Liver (tissue), 9 donors: ENCODE measurements around the gene MTX1. TPM values are rescaled to one million over a fixed set of nuclear protein-coding genes. Genes with fewer than 3 reads are reported as not detected.

Experiments
- DNase-seq: peaks from one replicate; pipeline ENCODE4 v3.0.0-alpha.2; 2017; ENCODE audit warnings: low spot score
- H3K27ac ChIP-seq, 2 donors: one replicate each; pipeline ENCODE4 v1.7.0; 2013; ENCODE audit warnings: inconsistent platforms in 2 of 2, low read length in 2 of 2, control low read depth in 1 of 2, low read depth in 1 of 2, mild to moderate bottlenecking in 1 of 2
- H3K27me3 ChIP-seq, 4 donors: one replicate each; pipeline versions ENCODE4 v1.6.1 to v1.7.0; 2013; ENCODE audit warnings: low read length in 3 of 4, inconsistent platforms in 1 of 4, mild to moderate bottlenecking in 1 of 4, moderate library complexity in 1 of 4; ENCODE audit not compliant: control insufficient read depth in 4 of 4, insufficient read depth in 4 of 4
- H3K36me3 ChIP-seq, 4 donors: one replicate each; pipeline versions ENCODE4 v1.6.1 to v1.7.0; 2013; ENCODE audit warnings: low read length in 3 of 4, mild to moderate bottlenecking in 3 of 4, low read depth in 1 of 4, moderate library complexity in 1 of 4; ENCODE audit not compliant: control insufficient read depth in 4 of 4, insufficient read depth in 3 of 4
- H3K4me1 ChIP-seq, 4 donors: one replicate each; pipeline versions ENCODE4 v1.6.1 to v1.7.0; 2013; ENCODE audit warnings: low read length in 3 of 4, mild to moderate bottlenecking in 3 of 4, moderate library complexity in 1 of 4; ENCODE audit not compliant: control insufficient read depth in 4 of 4, insufficient read depth in 4 of 4
- H3K4me3 ChIP-seq, 3 donors: one replicate each; pipeline versions ENCODE4 v1.6.1 to v1.7.0; 2013; ENCODE audit warnings: low read length in 3 of 3, control low read depth in 1 of 3, low read depth in 1 of 3, mild to moderate bottlenecking in 1 of 3
- H3K9ac ChIP-seq, 2 donors: one replicate each; pipeline ENCODE4 v1.7.0; 2013; ENCODE audit warnings: low read length in 2 of 2, mild to moderate bottlenecking in 2 of 2, moderate library complexity in 2 of 2, control low read depth in 1 of 2, low read depth in 1 of 2
- H3K9me3 ChIP-seq, 4 donors: one replicate each; pipeline versions ENCODE4 v1.6.1 to v1.7.0; 2013; ENCODE audit warnings: low read length in 3 of 4; ENCODE audit not compliant: control insufficient read depth in 4 of 4
- ATF3 ChIP-seq: IDR thresholded peaks from 2 replicates; pipeline ENCODE4 v1.6.1; 2016; ENCODE audit warnings: antibody characterized with exemption
- CTCF ChIP-seq: fragments of 150-350 bp; IDR thresholded peaks from 2 replicates; pipeline ENCODE4 v1.5.1; 2017; ENCODE audit warnings: improper control_type of control experiment, low read depth, low read length; ENCODE audit not compliant: missing input control
- EGR1 ChIP-seq, 2 donors: IDR thresholded peaks; 2 replicates each; pipeline ENCODE4 v1.6.1; 2016 to 2018; ENCODE audit warnings: antibody characterized with exemption in 2 of 2, low read depth in 2 of 2
- FOXA1 ChIP-seq: IDR thresholded peaks from 2 replicates; pipeline ENCODE4 v1.6.1; 2016; ENCODE audit warnings: antibody characterized with exemption
- FOXA2 ChIP-seq: IDR thresholded peaks from 2 replicates; pipeline ENCODE4 v1.6.1; 2016; ENCODE audit warnings: antibody characterized with exemption
- GABPA ChIP-seq, 2 donors: IDR thresholded peaks in 1 of 2; conservative IDR thresholded peaks in 1 of 2; 2 replicates each; pipeline ENCODE4 v1.6.1; 2016; ENCODE audit warnings: antibody characterized with exemption in 2 of 2, mild to moderate bottlenecking in 1 of 2, moderate library complexity in 1 of 2
- HNF4A ChIP-seq, 2 donors: conservative IDR thresholded peaks; 2 replicates each; pipeline ENCODE4 v1.6.1; 2016; ENCODE audit warnings: antibody characterized with exemption in 2 of 2, mild to moderate bottlenecking in 2 of 2
- HNF4G ChIP-seq: IDR thresholded peaks from 2 replicates; pipeline ENCODE4 v1.6.1; 2016; ENCODE audit warnings: antibody characterized with exemption
- JUND ChIP-seq, 2 donors: IDR thresholded peaks; 2 replicates each; pipeline ENCODE4 v1.6.1; 2016; ENCODE audit warnings: antibody characterized with exemption in 2 of 2
- MAX ChIP-seq: IDR thresholded peaks from 2 replicates; pipeline ENCODE4 v1.6.1; 2016; ENCODE audit warnings: antibody characterized with exemption
- NR2F2 ChIP-seq: IDR thresholded peaks from 2 replicates; pipeline ENCODE4 v1.6.1; 2016; ENCODE audit warnings: antibody characterized with exemption
- RAD21 ChIP-seq, 2 donors: IDR thresholded peaks; 2 replicates each; pipeline ENCODE4 v1.6.1; 2016; ENCODE audit warnings: antibody characterized with exemption in 2 of 2, mild to moderate bottlenecking in 2 of 2
- REST ChIP-seq: IDR thresholded peaks from 2 replicates; pipeline ENCODE4 v1.6.1; 2016; ENCODE audit warnings: antibody characterized with exemption, mild to moderate bottlenecking
- RXRA ChIP-seq, 2 donors: IDR thresholded peaks; 2 replicates each; pipeline ENCODE4 v1.6.1; 2017 to 2018; ENCODE audit warnings: antibody characterized with exemption in 2 of 2, mild to moderate bottlenecking in 1 of 2
- SP1 ChIP-seq: IDR thresholded peaks from 2 replicates; pipeline ENCODE4 v1.6.1; 2018; ENCODE audit warnings: antibody characterized with exemption, mild to moderate bottlenecking
- TAF1 ChIP-seq: conservative IDR thresholded peaks from 2 replicates; pipeline ENCODE4 v1.6.1; 2016; ENCODE audit warnings: antibody characterized with exemption, mild to moderate bottlenecking
- YY1 ChIP-seq: IDR thresholded peaks from 2 replicates; pipeline ENCODE4 v1.6.1; 2016; ENCODE audit warnings: antibody characterized with exemption, mild to moderate bottlenecking
- ZBTB33 ChIP-seq: IDR thresholded peaks from 2 replicates; pipeline ENCODE4 v1.6.1; 2016; ENCODE audit warnings: antibody characterized with exemption
- WGBS: extraction: QIAGEN DNeasy Blood & Tissue Kit; methylation state at CpG from one replicate; pipeline ENCODE4 v1.1.7; 2013; 5-methylcytosine and 5-hydroxymethylcytosine counted together
- polyA plus RNA-seq, 2 donors: library from polyadenylated mRNA; stranded (reverse) in 1 of 2; unstranded in 1 of 2; fragments of 200-250 nt in 1 of 2; fragments of >200 nt in 1 of 2; fragmentation: Nextera tagmentation in 1 of 2; extraction: Ambion mirVana in 1 of 2; gene quantifications; one replicate each; pipeline versions ENCODE4 v1.2.1 to v1.2.3, GENCODE V29; 2013 to 2015
- total RNA-seq, 2 donors: library from RNA; depleted of rRNA; stranded (reverse); fragments of >200 nt; gene quantifications; one replicate each; pipeline ENCODE4 v1.2.3, GENCODE V29; 2014
- donor health status: healthy.
- donor health status: healthy.
- donor health status: healthy.
- donor health status: healthy.
- donor health status: healthy.

The MTX1 gene
- total and polyA plus RNA-seq, 4 donors, result 19.6 to 38.4 (median 28.5) TPM

GRCh38 chr1:155198547-155198906 is 10.0 kb upstream of the MTX1 start:
- Histone ChIP-seq H3K27ac (no peak overlapping the region), H3K36me3 (peaks cover 0 to 5% (median 0%) of the 10 kb centered on the region in 4 donors), H3K9me3 (no peaks in the 10 kb centered on the region), H3K4me3 (no peak overlapping the region), H3K4me1 (peaks cover 5 to 14% (median 8%) of the 10 kb centered on the region in 4 donors), H3K27me3 (peaks cover 0 to 4% (median 0%) of the 10 kb centered on the region in 4 donors), H3K9ac (no peak overlapping the region)
- WGBS, result 97% methylated on average over 3 of the region's 3 CpGs
- TF ChIP-seq CTCF (no peak), ATF3 (no peak), ZBTB33 (no peak), SP1 (no peak), HNF4A (conservative IDR thresholded peaks at IDR 0.05) (no peak), FOXA1 (no peak), RXRA (IDR thresholded peaks at IDR 0.05) (no peak), GABPA (IDR thresholded peaks at IDR 0.05 in 1 of 2, conservative IDR thresholded peaks at IDR 0.05 in 1 of 2) (no peak), EGR1 (IDR thresholded peaks at IDR 0.05; ENCODE audit: low read depth in 2 of 2) (no peak), HNF4G (no peak), RAD21 (IDR thresholded peaks at IDR 0.05) (no peak), YY1 (no peak), JUND (IDR thresholded peaks at IDR 0.05) (no peak), NR2F2 (no peak), FOXA2 (no peak), TAF1 (no peak), MAX (no peak), REST (no peak)
- no peak for DNase-seq
